BLaER1 (cell line): ENCODE measurements around the gene BACH1.

Experiments used
- H3K27ac ChIP-seq: shearing (Covaris generic); formaldehyde crosslinking; 2 replicates; pipeline ENCODE4 v1.8.1; 2022
- H3K27me3 ChIP-seq: shearing (Covaris generic); formaldehyde crosslinking; 2 replicates; pipeline ENCODE4 v1.8.1; 2022
- H3K36me3 ChIP-seq: shearing (Covaris generic); formaldehyde crosslinking; 2 replicates; pipeline ENCODE4 v1.8.1; 2022
- H3K4me1 ChIP-seq: shearing (Covaris generic); formaldehyde crosslinking; 2 replicates; pipeline ENCODE4 v1.8.1; 2022
- H3K4me2 ChIP-seq: shearing (Covaris generic); formaldehyde crosslinking; 2 replicates; pipeline ENCODE4 v1.8.1; 2022
- H3K4me3 ChIP-seq: shearing (Covaris generic); formaldehyde crosslinking; 2 replicates; pipeline ENCODE4 v1.8.1; 2022
- H3K9ac ChIP-seq: shearing (Covaris generic); formaldehyde crosslinking; 2 replicates; pipeline ENCODE4 v1.8.1; 2022
- H3K9me3 ChIP-seq: shearing (Covaris generic); formaldehyde crosslinking; 2 replicates; pipeline ENCODE4 v1.8.1; 2022
- H4K20me1 ChIP-seq: shearing (Covaris generic); formaldehyde crosslinking; 2 replicates; pipeline ENCODE4 v1.8.1; 2022
- Cebpa-rat ChIP-seq: shearing (Covaris generic); IDR thresholded peaks from 2 replicates; pipeline ENCODE4 v1.8.1; 2022

BACH1 gene

GRCh38 chr21:29390778-29391177 is 92.1 kb downstream of the BACH1 start:
- no peak overlapping the region for H3K9ac ChIP-seq
- H3K4me2 ChIP-seq = no peak overlapping the region
- H3K4me1 ChIP-seq = no peaks in the 10 kb centered on the region
- peaks cover 8% of the 10 kb centered on the region for H3K9me3 ChIP-seq
- no peaks in the 10 kb centered on the region for H4K20me1 ChIP-seq
- H3K4me3 ChIP-seq = no peak overlapping the region
- TF ChIP-seq Cebpa-rat = no peak
- H3K27me3 ChIP-seq = no peaks in the 10 kb centered on the region
- H3K36me3 ChIP-seq = no peaks in the 10 kb centered on the region
- no peak overlapping the region for H3K27ac ChIP-seq

- no peak overlapping the region for H3K4me2 ChIP-seq
- H3K4me1 ChIP-seq = no peaks in the 10 kb centered on the region
- H4K20me1 ChIP-seq = no peaks in the 10 kb centered on the region
- no peak overlapping the region for H3K4me3 ChIP-seq
- TF ChIP-seq Cebpa-rat = no peak
- H3K9ac ChIP-seq = no peak overlapping the region
- H3K27ac ChIP-seq = no peak overlapping the region
- H3K36me3 ChIP-seq = no peaks in the 10 kb centered on the region
- peaks cover 24% of the 10 kb centered on the region for H3K9me3 ChIP-seq
- H3K27me3 ChIP-seq = no peaks in the 10 kb centered on the region
These were observed 95.3 kb downstream of the BACH1 start for GRCh38 chr21:29394051-29394450.
